GM21737 (cell line): ENCODE results near the gene POLR2A.
"Not testable (repeated sequence)": the region's sequence is repeated elsewhere in the genome, so short reads cannot be mapped to it uniquely, and the experiment has no call there.

ENCODE experiments used
- ATAC-seq: cut with Tn5 transposase; IDR thresholded peaks from one replicate; pipeline ENCODE4 v1.9.1; 2021; ENCODE audit warnings: mild to moderate bottlenecking, moderate library complexity; ENCODE audit not compliant: unreplicated experiment

POLR2A gene

GRCh38 chr17:7477392-7478275, 6.5 kb upstream of the POLR2A start:
- no peak for ATAC-seq

- no peak for ATAC-seq
Measured at GRCh38 chr17:7478276-7479212, 5.6 kb upstream of the POLR2A start.

- ATAC-seq: no peak
Measured at GRCh38 chr17:7479213-7480088, 4.7 kb upstream of the POLR2A start, which contains the start of gene ZBTB4. TSS of gene ZBTB4 (minus strand) at chr17:7479631. CDS start at chr17:7466801, 12,830 bp downstream.

GRCh38 chr17:7480089-7480384, 4.1 kb upstream of the POLR2A start:
- no peak for ATAC-seq

- ATAC-seq: not testable (repeated sequence)
Measured at GRCh38 chr17:7481275-7481674, 2.9 kb upstream of the POLR2A start, which contains the start of gene SLC35G6. TSS of gene SLC35G6 (plus strand) at chr17:7481446. CDS start at chr17:7481517, 71 bp downstream.

GRCh38 chr17:7481842-7482741, 2.1 kb upstream of the POLR2A start:
- not testable (repeated sequence) for ATAC-seq

- ATAC-seq: not testable (repeated sequence)
Measured at GRCh38 chr17:7482742-7483088, 1.5 kb upstream of the POLR2A start.

GRCh38 chr17:7483255-7484066, 705 bp upstream of the POLR2A start:
- ATAC-seq: peak; percentile 40

GRCh38 chr17:7484919-7485377, 782 bp downstream of the POLR2A start:
- no peak for ATAC-seq

- ATAC-seq: no peak
Measured at GRCh38 chr17:7486181-7486580, 2.0 kb downstream of the POLR2A start.

GRCh38 chr17:7490144-7490543, 6.0 kb downstream of the POLR2A start:
- no peak for ATAC-seq

GRCh38 chr17:7491583-7491982, 7.4 kb downstream of the POLR2A start:
- ATAC-seq: no peak

GRCh38 chr17:7493941-7494340, 9.8 kb downstream of the POLR2A start:
- ATAC-seq: no peak

- ATAC-seq: no peak
Measured at GRCh38 chr17:7495906-7496434, 11.8 kb downstream of the POLR2A start.

- ATAC-seq: no peak
Measured at GRCh38 chr17:7496470-7497183, 12.5 kb downstream of the POLR2A start.

- ATAC-seq: no peak
Measured at GRCh38 chr17:7497228-7497627, 13.1 kb downstream of the POLR2A start.

GRCh38 chr17:7497636-7498035, 13.5 kb downstream of the POLR2A start:
- no peak for ATAC-seq

GRCh38 chr17:7499161-7499560, 15.0 kb downstream of the POLR2A start:
- no peak for ATAC-seq
